ENCODE measurements around the gene FBP1.

Gene FBP1

GRCh38 chr9:94655739-94656138, 16.4 kb upstream of the FBP1 start:
- Histone ChIP-seq H3K27me3 (no peaks in the 10 kb centered on the region), H3K9me3 (no peaks in the 10 kb centered on the region), H3K36me3 (no peaks in the 10 kb centered on the region), H3K4me1 (peaks cover 0 to 10% (median 4%) of the 10 kb centered on the region in 4 donors), H3K27ac (peak overlapping the region in 1 of 2 donors; percentile 16), H3K4me3 (peak overlapping the region; percentile 33 to 42)
- no peak for TF ChIP-seq CTCF (IDR thresholded peaks at IDR 0.05)
- DNase-seq: no peak
- intact Hi-C loops (cut with DNase I; ENCODE audit: low total_unique reads): no loop called here

- Histone ChIP-seq H3K9me3 (no peaks in the 10 kb centered on the region), H3K27me3 (no peaks in the 10 kb centered on the region), H3K4me1 (peaks cover 0 to 10% (median 4%) of the 10 kb centered on the region in 4 donors), H3K4me3 (no peak overlapping the region), H3K36me3 (no peaks in the 10 kb centered on the region), H3K27ac (no peak overlapping the region)
- no peak for DNase-seq
- no peak for TF ChIP-seq CTCF (IDR thresholded peaks at IDR 0.05)
- intact Hi-C loops (cut with DNase I; ENCODE audit: low total_unique reads): no loop called here
Measured at GRCh38 chr9:94654165-94654894, 15.0 kb upstream of the FBP1 start.

GRCh38 chr9:94650949-94651348, 11.6 kb upstream of the FBP1 start:
- no peak for DNase-seq
- no peak for TF ChIP-seq CTCF (IDR thresholded peaks at IDR 0.05)
- Histone ChIP-seq H3K4me3 (no peak overlapping the region), H3K9me3 (no peaks in the 10 kb centered on the region), H3K4me1 (peaks cover 0 to 2% (median 0%) of the 10 kb centered on the region in 4 donors), H3K27me3 (no peaks in the 10 kb centered on the region), H3K36me3 (no peaks in the 10 kb centered on the region), H3K27ac (no peak overlapping the region)
- intact Hi-C loops (cut with DNase I; ENCODE audit: low total_unique reads): no loop called here

- Histone ChIP-seq H3K27ac (no peak overlapping the region), H3K4me3 (no peak overlapping the region), H3K36me3 (no peaks in the 10 kb centered on the region), H3K9me3 (no peaks in the 10 kb centered on the region), H3K27me3 (no peaks in the 10 kb centered on the region), H3K4me1 (no peaks in the 10 kb centered on the region)
- no peak for TF ChIP-seq CTCF (IDR thresholded peaks at IDR 0.05)
- no peak for DNase-seq
- intact Hi-C loops (cut with DNase I; ENCODE audit: low total_unique reads): no loop called here
Measured at GRCh38 chr9:94649100-94649819, 9.9 kb upstream of the FBP1 start.

GRCh38 chr9:94648185-94648584, 8.9 kb upstream of the FBP1 start:
- intact Hi-C loops (cut with DNase I; ENCODE audit: low total_unique reads): no loop called here
- no peak for TF ChIP-seq CTCF (IDR thresholded peaks at IDR 0.05)
- no peak for DNase-seq
- no peaks in the 10 kb centered on the region for H3K27me3 ChIP-seq
- no peaks in the 10 kb centered on the region for H3K4me1 ChIP-seq
- H3K4me3 ChIP-seq: no peak overlapping the region
- H3K27ac ChIP-seq: no peak overlapping the region
- no peaks in the 10 kb centered on the region for H3K36me3 ChIP-seq
- H3K9me3 ChIP-seq: no peaks in the 10 kb centered on the region

Measured in tibial artery (tissue), 4 donors.